ENCODE measurements around the gene GPR68. TPM values are rescaled to one million over a fixed set of nuclear protein-coding genes. Genes with fewer than 3 reads are reported as not detected.

The GPR68 gene
- total and polyA plus RNA-seq, 2 of the 4 experiments (the other 2 are of a cell fraction) = 0.72 to 0.94 TPM

DNA sequence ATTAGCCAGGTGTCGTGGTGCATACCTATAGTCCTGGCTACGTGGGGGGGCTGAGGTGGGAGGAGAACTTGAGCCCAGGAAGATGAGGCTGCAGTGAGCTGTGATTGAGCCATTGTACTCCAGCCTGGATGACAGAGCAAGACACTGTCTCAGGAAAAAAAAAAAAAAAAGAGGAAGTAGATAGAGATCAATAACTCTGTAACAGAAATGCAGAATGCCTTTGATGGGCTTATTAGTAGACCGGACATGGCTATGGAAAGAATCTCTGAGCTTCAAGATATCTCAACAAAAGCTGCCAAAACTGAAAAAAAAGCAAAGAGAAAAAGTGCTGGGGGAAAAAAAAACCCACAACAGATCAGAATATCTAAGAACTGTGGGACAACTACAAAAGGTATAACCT lies 37.5 kb downstream of the GPR68 start:
- Histone ChIP-seq H2BK15ac (ENCODE audit: low read depth, low read length) (no peak overlapping the region), H3K4ac (ENCODE audit: low read depth, low read length) (no peak overlapping the region), H2BK5ac (ENCODE audit: low read depth, low read length, poor library complexity, severe bottlenecking) (no peak overlapping the region), H3K56ac (ENCODE audit: extremely low read depth, insufficient read depth, low read length) (no peak overlapping the region), H2AK5ac (ENCODE audit: low read depth, low read length) (no peak overlapping the region), H3K18ac (ENCODE audit: low read depth, low read length) (no peak overlapping the region), H4K20me1 (ENCODE audit: insufficient read depth, low read length) (no peaks in the 10 kb centered on the region), H4K8ac (ENCODE audit: low read depth in 2 of 2, low read length in 2 of 2) (no peak overlapping the region), H2BK120ac (ENCODE audit: low read depth, low read length) (no peak overlapping the region), H3K36me3 (ENCODE audit: control insufficient read depth, insufficient read depth, low read length) (peaks cover 10% of the 10 kb centered on the region; the same call in 1 of the 2 replicates), H3K4me1 (ENCODE audit: control insufficient read depth, insufficient read depth, low read length) (no peaks in the 10 kb centered on the region), H3K9me3 (ENCODE audit: control insufficient read depth, insufficient read depth, low read length) (no peaks in the 10 kb centered on the region), H4K91ac (ENCODE audit: insufficient read depth, low read depth, low read length) (no peak overlapping the region), H2AFZ (replicated peaks; ENCODE audit: low read length, poor library complexity) (no peak overlapping the region), H3K9ac (ENCODE audit: low read depth, low read length) (no peak overlapping the region), H3K14ac (replicated peaks; ENCODE audit: low read depth, low read length) (no peak overlapping the region), H3K23ac (ENCODE audit: low read depth, low read length) (no peak overlapping the region), H3K4me3 (ENCODE audit: insufficient read depth, low read depth, low read length) (no peak overlapping the region), H3K27me3 (ENCODE audit: control insufficient read depth, insufficient read depth, low read length) (no peaks in the 10 kb centered on the region), H2AK9ac (replicated peaks; ENCODE audit: low read depth, low read length, poor library complexity) (no peak overlapping the region), H3K79me1 (ENCODE audit: low read depth in 1 of 2, low read length in 2 of 2) (no peaks in the 10 kb centered on the region), H3K4me2 (ENCODE audit: low read depth, low read length) (no peak overlapping the region), H2BK20ac (ENCODE audit: low read depth, low read length) (no peak overlapping the region), H3K9me1 (ENCODE audit: insufficient read depth, low read length) (0 out of 2 replicates have a peak, but pooled peaks cover 4% of the 10 kb centered on the region), H3K27ac (ENCODE audit: insufficient read depth, low read length) (no peak overlapping the region), H4K5ac (ENCODE audit: low read depth, low read length) (no peak overlapping the region)
- TF ChIP-seq RFX5 (IDR thresholded peaks at IDR 0.05; ENCODE audit: low read depth, low read length) (no peak), RAD21 (IDR thresholded peaks at IDR 0.05; ENCODE audit: low read length) (no peak), CEBPB (IDR thresholded peaks at IDR 0.05; ENCODE audit: low read depth, low read length) (no peak), MAZ (IDR thresholded peaks at IDR 0.05; ENCODE audit: borderline replicate concordance, low read depth, low read length) (no peak), BHLHE40 (IDR thresholded peaks at IDR 0.05; ENCODE audit: low read depth, low read length) (no peak), FOS (IDR thresholded peaks at IDR 0.05; ENCODE audit: low read depth, low read length) (no peak), MXI1 (IDR thresholded peaks at IDR 0.05; ENCODE audit: borderline replicate concordance, low read depth, low read length) (no peak)
- TF ChIP-seq, protein P1, sequence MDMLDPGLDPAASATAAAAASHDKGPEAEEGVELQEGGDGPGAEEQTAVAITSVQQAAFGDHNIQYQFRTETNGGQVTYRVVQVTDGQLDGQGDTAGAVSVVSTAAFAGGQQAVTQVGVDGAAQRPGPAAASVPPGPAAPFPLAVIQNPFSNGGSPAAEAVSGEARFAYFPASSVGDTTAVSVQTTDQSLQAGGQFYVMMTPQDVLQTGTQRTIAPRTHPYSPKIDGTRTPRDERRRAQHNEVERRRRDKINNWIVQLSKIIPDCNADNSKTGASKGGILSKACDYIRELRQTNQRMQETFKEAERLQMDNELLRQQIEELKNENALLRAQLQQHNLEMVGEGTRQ (IDR thresholded peaks at IDR 0.05; ENCODE audit: low read depth, low read length) = no peak
- TF ChIP-seq, protein P2, sequence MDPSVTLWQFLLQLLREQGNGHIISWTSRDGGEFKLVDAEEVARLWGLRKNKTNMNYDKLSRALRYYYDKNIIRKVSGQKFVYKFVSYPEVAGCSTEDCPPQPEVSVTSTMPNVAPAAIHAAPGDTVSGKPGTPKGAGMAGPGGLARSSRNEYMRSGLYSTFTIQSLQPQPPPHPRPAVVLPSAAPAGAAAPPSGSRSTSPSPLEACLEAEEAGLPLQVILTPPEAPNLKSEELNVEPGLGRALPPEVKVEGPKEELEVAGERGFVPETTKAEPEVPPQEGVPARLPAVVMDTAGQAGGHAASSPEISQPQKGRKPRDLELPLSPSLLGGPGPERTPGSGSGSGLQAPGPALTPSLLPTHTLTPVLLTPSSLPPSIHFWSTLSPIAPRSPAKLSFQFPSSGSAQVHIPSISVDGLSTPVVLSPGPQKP (IDR thresholded peaks at IDR 0.05; ENCODE audit: borderline replicate concordance, low read depth, low read length) = no peak
- TF ChIP-seq, protein P3, sequence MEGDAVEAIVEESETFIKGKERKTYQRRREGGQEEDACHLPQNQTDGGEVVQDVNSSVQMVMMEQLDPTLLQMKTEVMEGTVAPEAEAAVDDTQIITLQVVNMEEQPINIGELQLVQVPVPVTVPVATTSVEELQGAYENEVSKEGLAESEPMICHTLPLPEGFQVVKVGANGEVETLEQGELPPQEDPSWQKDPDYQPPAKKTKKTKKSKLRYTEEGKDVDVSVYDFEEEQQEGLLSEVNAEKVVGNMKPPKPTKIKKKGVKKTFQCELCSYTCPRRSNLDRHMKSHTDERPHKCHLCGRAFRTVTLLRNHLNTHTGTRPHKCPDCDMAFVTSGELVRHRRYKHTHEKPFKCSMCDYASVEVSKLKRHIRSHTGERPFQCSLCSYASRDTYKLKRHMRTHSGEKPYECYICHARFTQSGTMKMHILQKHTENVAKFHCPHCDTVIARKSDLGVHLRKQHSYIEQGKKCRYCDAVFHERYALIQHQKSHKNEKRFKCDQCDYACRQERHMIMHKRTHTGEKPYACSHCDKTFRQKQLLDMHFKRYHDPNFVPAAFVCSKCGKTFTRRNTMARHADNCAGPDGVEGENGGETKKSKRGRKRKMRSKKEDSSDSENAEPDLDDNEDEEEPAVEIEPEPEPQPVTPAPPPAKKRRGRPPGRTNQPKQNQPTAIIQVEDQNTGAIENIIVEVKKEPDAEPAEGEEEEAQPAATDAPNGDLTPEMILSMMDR (conservative IDR thresholded peaks at IDR 0.05; ENCODE audit: low read depth, low read length) = no peak
- POLR2A ChIA-PET (ENCODE audit: unreplicated experiment) = no interaction called here
- in situ Hi-C loops (cut with MboI; ENCODE audit: low sequenced_read_pairs) = no loop called here
- intact Hi-C loops (cut with micrococcal nuclease) = no loop called here
- no peak for DNase-seq
- no TSS peak for BruUV-seq (replicated peaks)
- no peak for ATAC-seq (ENCODE audit: low read depth)
- WGBS, 2 experiments (ENCODE audit: extremely low coverage in 2 of 2, insufficient read length in 1 of 2) = no CpG with 5 or more reads among the region's 3 CpGs
- dilution Hi-C loops (cut with HindIII; ENCODE audit: low sequenced_read_pairs, unreplicated experiment) = no loop called here
- CTCF ChIA-PET = no interaction called here

All from IMR-90 (cell line).